SU-DHL-6 (cell line): ENCODE results near the gene R3HDML.

ENCODE experiments used
- CTCF ChIP-seq: fragments of 200-600 bp; sonication (generic); IDR thresholded peaks from one replicate; pipeline ENCODE4 v1.5.1; 2017; ENCODE audit warnings: antibody characterized with exemption, mild to moderate bottlenecking, low read length, moderate library complexity; ENCODE audit not compliant: insufficient read depth, poor library complexity, severe bottlenecking
- EZH2phosphoT487 ChIP-seq: fragments of 200-600 bp; sonication (generic), shearing (Covaris generic); conservative IDR thresholded peaks from 2 replicates; pipeline ENCODE4 v1.6.1; 2018; ENCODE audit warnings: mild to moderate bottlenecking, antibody characterized with exemption, low read length, moderate library complexity, mixed read lengths

GRCh38 chr20:44357555-44358125 is 20.8 kb downstream of the R3HDML start:
- TF ChIP-seq CTCF, result no peak
- no peak for TF ChIP-seq EZH2phosphoT487
